GM12874 (cell line): ENCODE measurements around the gene ABCG5.

Experiments
- TF ChIP-seq, protein P1 (sequence below): IDR thresholded peaks from 2 replicates; pipeline ENCODE4 v1.5.1; 2011; ENCODE audit warnings: low read depth, mild to moderate bottlenecking, control low read depth, low read length, moderate library complexity; ENCODE audit not compliant: insufficient read depth

ABCG5 gene

GRCh38 chr2:43841949-43842865 lies 3.6 kb upstream of the ABCG5 start:
- TF ChIP-seq, protein P1, sequence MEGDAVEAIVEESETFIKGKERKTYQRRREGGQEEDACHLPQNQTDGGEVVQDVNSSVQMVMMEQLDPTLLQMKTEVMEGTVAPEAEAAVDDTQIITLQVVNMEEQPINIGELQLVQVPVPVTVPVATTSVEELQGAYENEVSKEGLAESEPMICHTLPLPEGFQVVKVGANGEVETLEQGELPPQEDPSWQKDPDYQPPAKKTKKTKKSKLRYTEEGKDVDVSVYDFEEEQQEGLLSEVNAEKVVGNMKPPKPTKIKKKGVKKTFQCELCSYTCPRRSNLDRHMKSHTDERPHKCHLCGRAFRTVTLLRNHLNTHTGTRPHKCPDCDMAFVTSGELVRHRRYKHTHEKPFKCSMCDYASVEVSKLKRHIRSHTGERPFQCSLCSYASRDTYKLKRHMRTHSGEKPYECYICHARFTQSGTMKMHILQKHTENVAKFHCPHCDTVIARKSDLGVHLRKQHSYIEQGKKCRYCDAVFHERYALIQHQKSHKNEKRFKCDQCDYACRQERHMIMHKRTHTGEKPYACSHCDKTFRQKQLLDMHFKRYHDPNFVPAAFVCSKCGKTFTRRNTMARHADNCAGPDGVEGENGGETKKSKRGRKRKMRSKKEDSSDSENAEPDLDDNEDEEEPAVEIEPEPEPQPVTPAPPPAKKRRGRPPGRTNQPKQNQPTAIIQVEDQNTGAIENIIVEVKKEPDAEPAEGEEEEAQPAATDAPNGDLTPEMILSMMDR: no peak

DNA sequence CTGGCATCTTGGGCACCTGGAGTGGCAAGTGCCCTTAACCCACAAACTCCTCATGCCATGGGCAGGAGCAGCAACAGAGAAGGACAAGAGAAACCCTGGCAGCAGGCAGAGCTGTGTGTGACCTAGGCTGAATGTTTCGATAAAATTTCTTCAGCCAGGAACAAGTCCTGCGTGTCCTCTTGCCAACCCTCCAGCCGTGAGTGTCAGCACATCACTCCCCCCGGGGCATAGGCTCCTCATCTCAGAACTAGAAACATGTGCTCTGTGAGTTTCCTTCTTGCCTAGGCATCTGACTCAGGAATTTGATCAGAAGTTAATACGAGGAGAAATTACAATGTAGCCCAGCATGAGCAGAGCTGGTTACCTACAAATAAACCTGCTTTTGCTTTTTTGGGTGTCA lies 2.3 kb upstream of the ABCG5 start:
- TF ChIP-seq, protein P1: no peak

GRCh38 chr2:43839776-43840564 lies 1.3 kb upstream of the ABCG5 start:
- TF ChIP-seq, protein P1: no peak

DNA sequence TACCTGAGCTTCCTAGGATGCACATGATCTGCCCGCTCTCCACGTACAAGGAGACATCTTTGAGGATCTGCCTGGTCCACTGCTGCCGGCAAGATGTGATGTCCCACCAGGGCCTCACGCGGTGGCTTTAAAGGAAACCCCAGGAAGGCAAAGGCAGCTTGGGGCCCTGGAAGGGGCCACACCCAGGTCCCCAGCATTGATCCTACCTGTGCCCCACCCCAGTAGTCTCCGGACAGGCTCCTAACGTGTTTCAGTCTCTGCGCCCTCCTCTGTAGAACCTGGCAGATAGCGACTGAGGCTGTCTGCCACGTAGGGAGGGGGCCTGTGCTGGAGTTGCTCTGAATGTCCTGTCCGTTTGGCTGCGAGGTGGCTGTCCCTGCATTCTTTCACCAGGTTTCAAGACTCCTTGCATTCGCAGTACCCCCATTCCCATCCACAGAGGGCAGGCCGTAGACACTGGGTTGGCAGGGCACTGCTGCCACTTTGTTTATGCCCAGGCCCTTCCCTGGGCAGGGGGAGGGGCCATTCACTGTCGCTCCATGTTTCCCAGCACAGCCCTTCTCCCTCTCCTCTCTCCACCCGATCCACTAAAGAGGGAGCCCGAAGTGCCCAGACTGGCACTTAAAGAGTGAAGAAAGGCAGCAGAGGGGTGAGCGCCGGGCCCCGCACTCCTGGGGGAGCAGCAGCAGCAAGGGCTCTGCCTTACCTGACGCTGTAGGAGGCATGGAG lies 644 bp downstream of the ABCG5 start:
- TF ChIP-seq, protein P1: no peak

DNA sequence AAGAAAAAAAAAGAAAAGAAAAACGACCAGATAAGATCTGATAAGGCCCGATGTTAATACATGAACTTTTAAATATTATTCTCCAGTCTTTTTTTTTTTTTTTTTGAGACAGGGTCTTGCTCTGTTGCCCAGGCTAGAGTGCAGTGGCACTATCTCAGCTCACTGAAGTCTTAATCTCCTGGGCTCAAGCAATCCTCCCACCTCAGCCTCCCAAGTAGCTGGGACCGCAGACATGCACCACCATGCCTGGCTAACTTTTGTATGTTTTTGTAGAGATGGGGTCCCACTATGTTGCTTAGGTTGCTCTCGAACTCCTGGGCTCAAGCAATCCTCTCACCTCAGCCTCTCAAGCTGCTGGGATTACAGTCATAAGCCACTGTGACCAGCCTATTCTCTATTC lies 1.6 kb downstream of the ABCG5 start:
- TF ChIP-seq, protein P1: no peak

- TF ChIP-seq, protein P1: no peak
Observed at GRCh38 chr2:43832457-43832856, 6.2 kb downstream of the ABCG5 start.
